ENCODE results near the gene PDE11A.

The PDE11A gene

DNA sequence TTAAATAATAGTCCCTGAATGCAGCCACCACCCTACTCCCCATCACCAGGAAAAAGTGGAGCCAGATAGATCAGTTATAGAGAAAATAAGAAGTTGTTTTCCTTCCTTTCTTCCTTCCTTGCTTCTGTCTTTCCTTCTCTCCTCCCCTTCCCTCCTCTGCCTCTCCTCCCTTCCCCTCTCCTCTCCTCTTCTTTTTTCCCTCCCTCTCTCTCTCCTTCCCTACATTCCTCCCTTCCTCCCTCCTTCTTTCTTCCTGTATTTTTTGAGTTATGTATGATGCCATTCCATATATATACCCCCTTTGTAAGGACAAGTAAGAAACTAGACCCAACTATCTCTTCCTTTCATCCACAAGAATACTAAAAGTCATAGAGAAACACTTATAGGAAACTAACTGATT is 414.3 kb downstream of the PDE11A start:
- no peak for DNase-seq

DNA sequence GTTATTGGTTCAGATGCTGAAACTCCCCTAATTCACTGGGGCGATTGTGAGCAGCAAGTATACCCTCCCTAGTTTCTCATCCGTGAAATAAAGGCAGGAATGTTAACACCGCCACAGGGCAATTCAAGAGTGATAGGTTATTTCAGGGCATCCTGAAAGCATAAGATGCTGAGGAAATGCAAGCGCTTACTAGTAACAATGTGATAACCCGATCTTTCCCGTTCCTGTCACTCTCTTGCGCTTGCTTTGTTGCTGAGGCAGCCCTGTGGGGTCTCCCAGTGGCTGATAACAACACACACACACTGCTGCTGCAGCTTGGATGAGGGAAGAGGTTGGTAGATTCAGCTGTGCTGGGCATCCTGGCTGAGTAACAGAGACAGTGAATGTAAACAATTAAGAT is 420.7 kb downstream of the PDE11A start:
- no peak for DNase-seq

DNA sequence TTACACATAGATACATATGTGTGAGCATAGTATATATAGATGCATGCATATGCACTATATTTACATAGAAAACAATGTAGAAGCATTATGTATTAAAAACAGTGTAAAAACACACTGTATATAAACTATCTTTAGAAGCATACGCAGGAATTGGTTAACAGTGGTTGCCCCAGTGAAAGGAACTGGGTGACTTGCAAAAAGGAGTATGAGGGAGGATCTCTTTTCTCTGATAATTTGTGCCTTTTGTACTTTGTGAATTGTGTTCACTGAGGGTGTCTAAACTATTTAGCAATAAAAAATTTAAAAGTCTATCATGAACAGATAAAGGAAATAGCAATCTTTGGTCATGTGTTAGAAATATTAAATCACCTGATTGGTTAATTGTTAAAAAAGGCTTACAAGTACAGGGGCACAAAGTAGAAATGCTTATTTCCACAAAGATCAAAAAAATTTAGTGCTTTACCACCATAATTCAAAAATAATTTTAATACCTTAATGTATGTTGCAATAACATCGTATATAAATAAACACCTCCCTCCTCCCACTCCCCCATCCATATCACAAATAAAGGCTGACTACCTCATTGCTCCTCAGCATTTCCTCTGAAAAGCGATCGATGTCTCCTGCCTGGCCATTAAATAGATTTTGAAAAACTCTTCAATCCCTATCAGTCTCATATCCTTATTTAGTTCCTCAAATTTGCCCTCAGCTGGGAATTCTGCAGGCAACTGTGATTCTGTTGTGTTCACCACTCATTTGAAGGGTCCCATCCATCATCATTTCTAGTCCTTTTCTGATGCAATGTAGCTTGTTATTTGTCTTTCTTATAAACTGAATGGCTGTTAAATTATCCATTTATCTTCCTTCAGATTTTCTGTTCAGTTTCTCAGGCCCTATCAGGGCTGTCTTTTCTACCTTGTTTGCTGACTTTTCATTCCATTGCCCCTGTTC is 422.7 kb downstream of the PDE11A start:
- no peak for DNase-seq

DNA sequence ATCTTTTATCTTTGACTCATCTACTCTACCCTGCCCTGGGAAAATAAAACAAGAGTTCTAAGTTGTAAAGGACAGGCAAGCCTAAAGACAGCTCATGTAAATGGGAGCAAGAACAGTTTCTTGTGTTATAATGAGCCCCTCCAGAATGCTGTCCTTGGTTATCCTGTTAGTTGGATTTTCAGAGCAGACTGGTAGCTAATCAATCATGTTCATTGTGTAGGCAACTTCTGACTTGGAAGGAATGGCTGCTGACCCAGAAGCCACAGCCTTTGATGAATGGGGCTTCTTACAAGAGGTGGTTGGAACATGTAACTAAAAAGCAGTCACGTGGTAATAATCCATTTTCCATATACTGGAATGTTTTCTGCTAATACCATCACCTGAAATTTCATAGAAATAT is 425.8 kb downstream of the PDE11A start:
- DNase-seq = no peak

DNA sequence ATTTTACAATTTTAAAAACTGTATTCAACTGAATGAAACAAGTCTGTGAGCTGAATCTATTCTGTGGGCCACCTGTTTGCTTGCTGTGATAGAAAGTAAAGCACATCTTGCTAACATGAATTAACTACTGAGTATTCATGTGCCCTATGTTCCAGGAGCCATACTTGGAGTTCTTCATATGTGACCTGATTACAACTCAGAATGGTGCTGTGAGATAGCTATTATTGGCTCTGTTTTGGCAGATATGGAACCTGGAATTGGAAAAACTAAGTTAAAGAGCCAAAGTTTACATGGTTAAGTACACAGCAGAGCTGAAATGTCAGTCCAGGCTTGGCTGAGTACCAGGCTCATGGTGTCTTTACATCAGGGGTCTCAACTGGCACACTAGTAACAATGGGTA is 426.3 kb downstream of the PDE11A start:
- no peak for DNase-seq

DNA sequence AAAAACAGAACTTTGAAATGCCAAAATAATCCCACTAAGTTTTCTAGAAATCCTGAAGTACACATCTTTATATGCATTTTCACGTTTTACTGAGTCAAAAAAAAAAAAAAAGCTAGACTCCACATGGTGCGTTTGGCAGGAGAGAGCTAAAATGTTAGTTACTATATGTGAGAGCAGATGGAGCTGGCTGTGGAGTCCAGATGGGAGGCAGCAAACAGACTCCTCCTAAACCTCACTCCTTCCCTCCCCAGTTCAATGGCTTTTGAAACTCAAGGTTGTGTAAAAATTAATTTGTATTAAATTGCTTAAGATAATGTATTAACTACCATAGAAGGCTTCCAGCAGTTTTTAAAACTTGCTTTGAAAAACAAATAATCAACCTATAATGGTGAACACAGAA is 431.2 kb downstream of the PDE11A start:
- no peak for DNase-seq

DNA sequence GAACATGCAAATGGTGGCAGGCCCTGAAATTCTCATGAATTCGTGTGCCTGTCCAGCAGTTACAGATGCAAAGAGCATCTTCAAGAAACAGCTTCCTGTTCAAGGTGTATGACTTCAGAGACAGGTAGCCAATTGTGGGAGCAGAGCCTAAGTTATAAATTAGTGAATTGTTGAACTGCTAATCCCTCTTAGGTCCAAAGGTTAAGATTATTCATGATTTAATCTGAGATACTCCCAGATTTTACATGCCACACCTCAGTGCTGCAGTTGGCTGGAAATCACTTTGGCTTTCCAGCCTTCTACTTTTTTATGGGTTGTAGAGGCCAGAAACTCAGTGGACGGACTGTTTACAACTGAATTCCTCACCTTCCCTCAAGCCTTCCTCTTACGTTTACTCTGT is 432.2 kb downstream of the PDE11A start:
- no peak for DNase-seq

DNA sequence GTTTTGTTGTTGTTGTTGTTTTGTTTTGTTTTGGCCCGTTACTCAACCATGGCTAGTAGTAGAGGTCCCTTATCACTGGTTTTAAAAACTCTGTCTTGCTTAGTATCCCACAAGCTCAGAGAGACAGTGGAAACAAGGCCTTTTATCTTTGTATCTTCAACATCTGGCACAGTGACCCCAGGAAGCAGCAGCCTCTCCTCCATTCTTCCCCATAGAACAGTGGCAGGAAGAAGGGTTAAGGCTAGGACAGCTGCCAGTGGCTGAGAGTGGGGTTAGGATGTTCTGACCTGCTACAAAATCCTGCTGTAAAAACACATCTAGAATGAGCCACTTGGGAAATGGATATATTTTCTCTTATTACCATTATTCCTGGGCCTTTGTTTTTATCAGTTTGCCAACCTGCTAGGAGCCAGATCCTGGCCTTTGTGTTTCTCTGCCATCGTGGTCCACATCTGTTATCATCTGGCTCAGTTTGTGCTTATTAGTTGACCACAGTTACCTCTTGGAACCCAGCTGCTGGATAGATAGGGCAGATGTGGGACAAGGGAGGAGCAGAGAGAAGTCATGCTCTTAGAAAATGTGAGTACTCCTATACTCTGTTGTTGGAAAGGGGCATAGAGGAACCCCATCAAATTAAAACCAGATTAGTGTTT is 433.2 kb downstream of the PDE11A start:
- no peak for DNase-seq

DNA sequence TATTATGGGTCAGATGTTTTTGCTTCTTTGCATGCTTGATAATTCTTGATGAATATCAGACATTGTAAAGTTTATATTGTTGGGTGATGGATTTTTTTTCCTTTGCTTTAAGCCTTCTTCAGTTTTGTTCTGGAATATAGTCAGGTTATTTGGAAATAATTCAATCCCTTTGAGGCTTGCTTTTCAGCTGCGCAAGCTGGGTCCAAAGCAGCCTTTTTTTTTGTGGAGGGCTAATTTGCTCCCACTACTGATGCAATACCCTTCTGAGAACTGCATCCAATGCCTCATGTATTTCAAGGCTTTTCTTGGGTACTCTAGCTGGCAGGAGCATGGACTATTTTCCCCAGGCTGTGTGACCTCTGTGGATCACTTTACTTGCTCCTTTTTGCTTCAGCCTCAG is 434.1 kb downstream of the PDE11A start:
- no peak for DNase-seq

DNA sequence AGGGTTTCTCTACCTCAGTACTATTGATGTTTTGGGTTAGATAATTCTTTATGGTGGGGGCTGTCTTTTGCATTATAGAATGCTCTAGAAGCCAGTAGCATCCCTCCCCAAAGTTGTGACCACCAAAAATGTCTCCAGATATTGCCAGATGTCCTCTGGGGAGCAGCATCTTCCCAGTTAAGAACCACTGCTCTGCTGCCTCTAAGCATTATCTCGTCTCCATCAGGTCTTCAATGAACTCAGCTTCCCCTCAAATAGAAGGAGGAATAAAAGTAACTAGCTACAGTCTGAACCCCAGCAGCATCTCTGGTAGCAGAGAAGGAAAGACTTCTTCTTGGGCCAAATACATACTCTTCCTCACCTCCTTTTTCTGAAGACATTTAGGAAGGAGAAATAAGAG is 435.9 kb downstream of the PDE11A start:
- no peak for DNase-seq

DNA sequence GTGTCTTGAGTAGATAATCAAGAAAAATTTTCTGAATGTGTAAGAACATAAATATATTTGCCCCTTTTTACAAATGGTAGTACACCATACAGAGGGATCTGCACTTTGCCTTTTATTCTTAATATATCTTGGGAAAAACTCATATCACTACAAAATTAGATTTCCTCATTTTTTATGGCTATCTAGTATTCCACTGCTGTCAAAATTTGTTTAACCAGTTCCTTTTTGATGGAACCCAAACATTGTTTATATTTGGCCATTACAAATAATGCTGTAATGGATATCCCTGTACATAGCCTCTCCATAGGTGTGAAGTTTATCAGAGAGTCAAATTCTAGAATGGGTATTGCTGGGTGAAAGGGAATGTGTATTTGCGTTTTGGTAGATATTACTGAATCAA is 436.9 kb downstream of the PDE11A start:
- no peak for DNase-seq

DNA sequence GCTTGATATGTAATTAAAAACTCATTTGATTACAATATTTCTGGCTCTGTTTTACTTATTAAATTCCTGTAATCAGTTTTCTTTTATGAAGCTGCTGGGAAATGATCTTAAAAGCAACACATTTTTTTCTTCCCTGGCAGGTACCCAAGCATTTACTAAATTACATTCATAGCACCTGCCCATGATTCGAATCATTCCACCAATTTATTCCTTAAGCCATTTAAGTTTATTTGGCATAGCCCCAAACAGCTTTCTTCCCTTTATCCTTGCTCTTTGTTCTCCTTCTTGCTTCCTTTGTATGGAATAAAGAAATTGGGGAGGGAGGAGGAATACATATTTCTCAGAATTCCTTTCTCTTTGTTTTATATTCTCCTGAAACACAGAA is 438.7 kb downstream of the PDE11A start:
- no peak for DNase-seq

DNA sequence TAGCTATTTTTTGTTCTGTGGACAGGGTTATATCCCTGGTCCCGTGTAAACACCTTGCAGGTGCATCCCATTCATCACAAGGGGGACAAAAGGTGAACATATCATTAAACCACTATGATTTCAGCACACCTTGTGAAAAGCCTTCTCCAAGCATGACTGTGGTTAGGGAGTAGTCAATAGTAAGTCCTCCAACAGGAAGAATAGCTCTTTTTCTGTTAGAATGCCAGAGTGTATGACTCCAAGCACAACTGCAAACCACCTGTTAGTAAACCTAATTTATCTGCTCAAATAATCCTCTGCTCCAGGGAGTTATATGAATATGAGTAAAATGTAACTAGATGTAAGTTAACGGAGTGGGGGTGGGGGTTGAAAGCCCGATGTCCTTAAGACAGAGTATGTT is 439.5 kb downstream of the PDE11A start:
- DNase-seq = no peak

DNA sequence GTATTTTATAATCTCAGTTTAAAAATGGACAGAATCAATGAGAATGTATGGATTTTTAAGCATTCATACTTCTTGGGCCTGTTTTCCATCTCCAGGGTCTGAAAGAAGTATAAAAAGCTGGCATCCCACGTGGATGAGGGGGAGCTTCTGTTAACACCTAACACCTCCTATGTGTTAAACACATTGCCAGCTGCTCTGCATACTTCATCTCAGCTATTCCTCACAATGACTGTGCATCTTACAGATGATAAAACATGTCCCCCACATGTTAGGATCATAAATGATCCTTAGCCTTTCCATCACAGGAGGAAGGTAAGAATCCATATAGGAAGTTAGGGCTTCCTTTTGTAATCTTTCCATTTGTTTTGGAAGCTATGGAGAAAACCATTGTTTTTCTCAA is 440.9 kb downstream of the PDE11A start:
- DNase-seq = no peak

DNA sequence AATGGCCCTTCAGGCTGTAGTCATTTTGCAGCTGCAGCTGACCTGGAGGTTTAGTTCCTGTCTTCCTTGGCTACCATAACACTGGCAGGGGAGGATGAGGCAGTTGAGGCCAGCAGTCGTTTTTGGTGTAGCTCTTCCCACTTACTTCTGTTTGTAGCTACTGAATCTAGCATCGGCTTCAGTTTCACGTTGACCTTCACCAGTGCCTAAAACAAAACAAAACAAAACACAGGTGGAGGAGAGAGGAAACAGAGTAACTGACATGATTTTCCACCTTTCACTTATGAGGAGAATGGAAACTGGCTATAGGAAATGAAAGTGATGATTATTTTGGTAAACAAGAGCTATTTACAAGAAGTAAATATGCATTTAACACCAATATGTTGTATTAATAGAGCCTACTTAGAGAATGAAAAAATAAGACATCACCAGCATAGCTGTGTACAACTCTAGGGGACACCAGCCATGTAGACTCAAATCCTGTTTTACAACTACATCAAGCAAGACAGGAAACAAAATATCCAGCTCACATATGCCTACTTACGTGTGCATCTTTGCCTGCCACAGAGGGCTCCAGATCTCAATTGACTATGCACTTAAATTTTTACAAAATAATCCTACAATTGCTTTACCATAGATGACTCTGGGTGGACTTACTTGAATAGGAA is 443.1 kb downstream of the PDE11A start:
- DNase-seq = no peak

DNA sequence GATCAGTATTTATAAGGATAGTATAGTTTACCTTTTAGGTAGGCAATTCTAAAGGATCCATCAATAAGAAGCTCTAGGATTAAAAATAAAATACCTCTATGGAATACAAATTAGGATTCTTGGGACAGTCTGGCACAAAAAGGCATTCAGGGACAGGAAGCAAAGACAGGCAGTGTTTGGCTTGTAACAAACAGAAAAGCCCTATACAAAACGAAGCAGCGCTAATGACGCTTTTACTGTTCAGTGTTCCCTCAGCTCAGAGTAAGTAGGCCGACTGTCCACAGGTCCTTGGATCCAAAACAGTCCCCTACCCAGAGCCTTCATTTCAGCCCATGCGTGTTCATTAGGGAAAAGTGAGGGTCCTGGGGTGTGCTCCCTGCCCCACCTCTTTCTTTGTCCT is 443.7 kb downstream of the PDE11A start:
- DNase-seq = no peak

DNA sequence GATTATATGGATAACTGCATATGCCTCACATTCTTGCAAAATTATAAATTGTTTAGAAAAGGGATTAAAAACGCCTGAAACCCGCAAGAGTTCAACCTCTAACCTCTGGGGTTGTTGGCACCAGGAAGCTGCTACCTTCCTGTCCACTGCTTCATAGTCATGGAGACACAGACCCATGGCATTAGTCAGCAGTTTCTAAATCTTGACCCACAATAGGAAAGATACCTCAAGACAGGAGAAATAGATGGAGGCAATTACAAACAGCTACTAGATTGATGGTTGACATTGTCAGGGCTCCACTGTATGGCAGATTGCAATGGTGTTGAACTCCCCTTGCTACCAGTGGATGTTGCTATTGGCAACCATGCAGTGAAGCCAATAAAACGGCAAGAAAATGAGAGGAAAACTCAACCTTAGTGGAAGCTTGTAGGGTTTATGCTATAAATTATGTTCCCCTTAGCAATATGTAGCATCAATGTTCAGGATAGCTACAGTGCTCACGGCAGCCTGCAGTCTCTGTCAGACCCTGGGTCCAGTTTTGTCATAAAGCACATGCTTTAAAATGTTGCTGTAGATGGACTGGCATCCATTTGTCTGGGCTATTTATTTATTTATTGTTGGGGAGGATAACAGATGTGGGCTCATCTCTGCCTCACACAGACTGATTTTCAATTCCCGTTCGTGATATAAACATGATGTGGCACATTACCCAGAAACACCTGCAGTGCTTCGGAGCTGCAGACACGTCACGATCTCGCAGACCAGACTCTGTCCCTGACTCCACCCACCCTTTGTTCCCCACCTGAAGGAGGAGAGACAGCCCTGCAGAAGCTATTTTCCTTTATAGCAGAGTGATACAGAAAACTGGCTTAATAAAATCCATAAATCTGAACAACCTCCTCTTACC is 446.6 kb downstream of the PDE11A start:
- DNase-seq = no peak

DNA sequence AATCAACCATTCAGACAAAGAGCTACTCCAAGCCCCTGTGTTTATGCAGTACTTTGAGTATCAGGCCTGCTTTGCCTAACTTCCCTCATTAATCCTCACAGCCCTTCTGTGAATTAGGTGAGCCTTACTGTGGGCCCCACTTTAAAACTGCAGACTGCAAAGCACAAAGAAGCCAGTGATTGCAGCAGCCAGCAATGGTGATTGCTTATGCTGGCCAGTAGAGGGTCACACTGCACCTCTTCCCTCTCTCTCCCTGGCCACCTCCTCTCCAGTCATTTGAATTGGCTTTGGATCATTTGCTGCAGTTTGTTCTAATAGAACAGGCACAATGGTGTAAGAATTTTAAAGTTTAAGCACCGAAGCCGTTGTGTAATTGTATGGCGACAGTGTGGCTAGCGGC is 450.1 kb downstream of the PDE11A start:
- DNase-seq = no peak

DNA sequence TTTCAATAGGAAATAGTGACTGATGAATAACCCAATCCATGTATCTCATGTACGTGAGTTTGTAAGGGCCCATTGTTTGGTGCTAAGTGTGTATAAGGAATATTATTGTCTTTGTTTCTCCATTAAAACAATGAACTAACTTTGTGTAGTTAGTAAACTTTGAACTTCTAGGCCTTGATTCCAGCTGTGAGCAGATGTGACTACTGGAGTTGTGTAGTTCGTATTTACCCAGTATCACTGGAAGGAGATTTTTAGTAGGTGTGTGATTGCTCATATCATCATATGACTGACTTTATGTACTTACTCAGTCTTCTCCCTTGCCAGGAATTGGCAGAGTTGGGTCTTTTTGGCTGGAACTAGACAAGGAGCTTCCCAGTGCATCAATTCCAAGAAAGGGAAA is 452.6 kb downstream of the PDE11A start:
- DNase-seq = no peak

DNA sequence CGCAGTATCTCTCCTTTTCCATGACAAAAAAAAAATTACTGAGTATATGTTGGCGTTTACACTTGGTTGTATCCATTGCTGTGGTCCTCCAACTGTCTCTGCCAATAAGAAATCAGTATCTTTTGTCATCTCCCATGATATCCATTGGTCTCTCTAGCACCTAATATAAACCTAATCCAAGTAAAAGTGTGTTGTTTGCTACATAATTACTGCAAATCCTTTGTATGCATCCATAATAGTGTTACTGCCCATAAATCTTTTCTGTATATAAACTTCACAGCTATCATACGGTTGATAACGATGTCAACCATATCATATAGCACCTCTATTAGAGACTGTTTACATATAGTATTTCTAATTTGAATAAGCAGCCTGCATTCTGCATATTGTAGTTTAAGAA is 453.1 kb downstream of the PDE11A start:
- DNase-seq = no peak

DNA sequence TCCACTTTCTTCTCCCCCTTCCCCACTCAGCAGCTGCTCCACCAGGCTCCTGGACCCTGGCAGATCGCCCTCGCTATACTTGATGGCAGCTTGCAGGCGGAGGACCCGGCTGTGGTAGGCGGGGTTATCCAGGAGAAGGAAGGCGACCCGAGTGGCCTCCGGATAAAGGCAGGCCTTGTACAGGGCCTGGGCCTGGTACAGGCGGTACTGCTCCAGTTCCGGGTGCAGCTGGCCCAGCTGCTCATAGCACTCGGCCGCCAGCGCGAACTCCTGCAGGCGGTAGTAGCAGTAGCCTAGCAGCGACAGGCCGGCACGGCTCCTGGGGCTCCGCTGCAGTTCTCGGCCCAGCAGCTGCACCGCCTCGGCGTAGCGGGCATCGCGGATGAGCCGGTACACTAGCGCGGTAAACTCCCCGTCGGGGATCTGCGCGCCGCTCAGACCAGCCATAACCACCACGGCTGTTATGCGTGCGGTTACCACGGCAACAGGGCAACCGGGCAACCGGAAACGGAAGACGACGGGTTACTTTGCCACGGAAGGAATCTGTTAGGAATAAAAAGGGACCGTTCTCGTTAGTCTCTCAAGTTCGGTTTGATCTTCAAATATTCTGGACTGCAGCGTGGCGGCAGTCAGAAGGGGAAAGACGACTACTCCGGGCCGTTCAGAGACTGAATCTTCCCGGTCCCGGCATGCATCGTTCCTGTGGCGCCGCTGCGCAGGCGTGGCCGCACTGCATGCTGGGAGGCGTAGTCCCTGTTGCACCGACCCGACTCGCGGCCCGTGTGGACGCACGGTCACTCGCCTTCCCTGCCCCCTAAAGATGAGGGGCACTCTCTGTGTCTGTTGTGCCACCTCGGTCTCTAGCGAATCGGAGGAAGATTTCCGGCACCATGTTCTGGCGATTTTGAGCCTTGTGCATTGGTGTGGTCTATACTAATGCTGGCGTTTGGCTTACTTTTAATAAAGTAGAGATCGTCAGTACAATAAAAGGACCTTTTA is 454.0 kb downstream of the PDE11A start:
- DNase-seq = peak; percentile 79

DNA sequence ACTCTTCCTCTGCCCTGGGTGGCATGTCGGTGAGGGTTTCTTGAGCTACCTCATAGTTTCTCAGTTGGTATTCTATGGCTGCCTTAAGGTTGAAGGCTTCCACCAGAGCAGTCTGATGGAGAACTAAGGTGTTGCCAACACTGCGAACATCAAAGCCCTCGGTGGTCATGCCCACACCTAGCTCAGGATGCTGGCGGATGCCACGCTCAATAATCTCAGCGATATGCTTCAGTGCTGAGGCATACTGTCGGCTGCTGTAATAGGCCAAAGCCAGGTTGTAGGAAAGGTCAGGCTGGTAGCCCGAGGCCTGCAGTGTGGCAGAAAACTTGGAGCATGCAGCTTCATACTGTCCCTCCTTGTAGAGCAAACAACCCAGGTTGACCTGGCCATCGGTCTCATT is 454.7 kb downstream of the PDE11A start:
- no peak for DNase-seq

Measured in activated effector memory CD4-positive, alpha-beta T cell treated with Interleukin-2 at 50 U/mL for 16 hours (primary cell).